GM04504 (cell line): ENCODE measurements around the gene GSTT2.
A peak's percentile ranks its signal among the peaks of the same experiment; 100 is the strongest.
"Not testable (repeated sequence)": the region's sequence is repeated elsewhere in the genome, so short reads cannot be mapped to it uniquely, and the experiment has no call there.

Source experiments
- DNase-seq: peaks from one replicate; pipeline ENCODE4 v3.0.0-alpha.2; 2012; ENCODE audit warnings: low read depth

The GSTT2 gene

DNA sequence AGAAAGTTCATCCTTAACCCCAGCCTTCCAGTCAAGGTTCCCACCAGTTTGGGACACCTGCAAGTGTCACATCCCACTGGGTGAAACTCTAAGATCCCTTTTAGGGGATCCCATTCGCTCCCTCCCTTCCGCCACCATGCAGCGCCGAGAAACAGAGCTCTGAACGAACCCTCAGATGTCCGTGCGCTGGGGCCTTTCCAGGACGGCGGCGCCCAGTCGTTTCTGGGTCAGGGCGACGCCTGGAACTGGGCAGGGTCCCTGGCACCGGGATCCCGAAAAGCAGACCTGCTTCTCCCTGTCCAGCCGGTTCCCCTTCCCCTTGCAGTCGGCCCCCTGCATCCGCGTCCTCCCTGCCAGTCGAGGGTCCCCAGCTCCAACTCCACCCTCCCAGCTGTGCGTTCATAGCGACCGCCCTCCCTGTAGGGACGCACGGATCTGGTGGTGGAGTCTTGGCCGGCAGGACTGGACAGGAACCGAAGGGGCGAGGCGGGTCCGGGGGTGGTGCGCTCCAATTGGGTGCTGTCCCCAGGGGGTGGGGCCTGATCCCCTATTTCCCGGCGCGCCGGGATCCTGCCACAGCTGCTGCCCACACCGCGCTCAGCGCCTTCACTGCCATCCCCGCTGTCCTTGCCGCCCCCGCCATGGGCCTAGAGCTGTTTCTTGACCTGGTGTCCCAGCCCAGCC, at the start of gene GSTT2:
TSS of gene GSTT2 (plus strand) at position 578 of the 684 bp plus-strand sequence.
- DNase-seq: not testable (repeated sequence)

- no peak for DNase-seq
These were observed 41.5 kb upstream of the GSTT2 start for GRCh38 chr22:23938328-23939016.

GRCh38 chr22:23939017-23939357, 40.9 kb upstream of the GSTT2 start:
- DNase-seq: no peak

- not testable (repeated sequence) for DNase-seq
These were observed 39.8 kb upstream of the GSTT2 start for GRCh38 chr22:23940166-23940565.

- not testable (repeated sequence) for DNase-seq
These were observed 32.5 kb upstream of the GSTT2 start for GRCh38 chr22:23947391-23947790.

DNA sequence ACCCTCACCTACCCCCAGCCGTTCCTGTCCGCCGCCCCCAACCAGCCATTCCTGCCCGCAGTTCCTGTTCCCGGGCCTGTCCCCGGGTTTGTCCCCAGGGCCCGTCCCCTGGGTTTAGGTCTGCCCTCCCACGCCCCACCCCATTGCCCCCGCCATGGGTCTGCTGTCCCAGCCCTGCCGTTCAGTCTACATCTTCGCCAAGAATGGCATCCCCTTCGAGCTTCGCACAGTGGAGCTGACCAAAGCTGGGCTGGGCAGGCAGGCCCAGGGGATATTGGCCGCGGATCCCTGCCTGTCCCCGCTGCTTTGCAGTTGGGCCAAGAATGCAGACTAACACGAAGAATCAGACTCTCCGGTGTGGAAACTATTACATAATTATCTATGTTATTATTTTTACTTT, 30.2 kb upstream of the GSTT2 start:
- not testable (repeated sequence) for DNase-seq

- DNase-seq: not testable (repeated sequence)
These were observed 28.6 kb upstream of the GSTT2 start for GRCh38 chr22:23951383-23951782.

DNA sequence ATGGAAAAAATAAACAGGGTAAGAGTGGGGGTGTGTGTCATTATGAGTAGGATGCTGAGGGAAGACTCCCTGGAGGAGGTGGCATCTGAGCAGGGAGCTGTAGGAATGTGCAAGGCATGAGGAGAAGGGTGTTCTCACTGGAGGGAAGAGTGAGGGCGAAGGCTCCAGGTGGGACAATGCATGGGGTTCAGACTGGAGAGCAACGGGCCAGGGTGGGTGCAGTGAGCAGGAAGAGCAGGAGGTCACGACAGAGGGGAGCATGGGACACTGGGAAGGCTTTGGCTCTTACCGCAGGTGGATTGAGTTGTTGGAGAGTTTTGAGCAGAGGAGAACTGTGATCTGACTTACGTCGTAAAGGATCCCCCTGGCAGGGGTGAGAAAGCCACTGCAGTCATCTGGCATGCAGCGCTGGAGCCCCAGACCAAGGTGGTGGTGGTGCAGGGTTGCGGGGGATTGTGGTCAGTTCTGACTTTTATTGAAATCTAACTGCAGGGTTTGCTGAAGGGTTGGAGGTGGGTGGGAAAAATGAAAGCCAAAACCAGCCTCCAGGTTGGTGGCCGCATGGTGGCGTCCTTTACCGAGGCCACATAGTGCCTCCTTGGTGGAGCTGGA, 27.0 kb upstream of the GSTT2 start:
- not testable (repeated sequence) for DNase-seq

DNA sequence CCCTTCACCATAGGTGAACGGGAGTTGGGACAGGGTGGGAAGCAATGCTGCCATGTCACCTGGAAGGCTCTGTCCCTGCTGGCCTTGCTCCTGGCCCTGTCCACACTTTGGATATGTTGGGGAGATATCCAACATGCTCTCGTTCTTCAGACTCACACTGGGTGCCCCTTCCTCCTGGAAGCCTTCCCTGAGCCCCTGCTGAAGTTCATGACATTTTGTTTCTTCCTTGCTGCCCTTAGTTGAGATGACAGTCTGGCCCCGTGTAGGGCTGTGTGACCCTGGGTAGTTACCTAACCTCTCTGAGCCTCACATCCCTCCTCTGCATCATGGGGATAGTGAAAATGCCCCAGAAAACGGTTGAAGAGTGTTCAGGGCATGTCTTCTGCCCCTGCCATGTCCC, 26.4 kb upstream of the GSTT2 start:
- DNase-seq: not testable (repeated sequence)

GRCh38 chr22:23954193-23954990, 25.5 kb upstream of the GSTT2 start:
- DNase-seq: not testable (repeated sequence)

DNA sequence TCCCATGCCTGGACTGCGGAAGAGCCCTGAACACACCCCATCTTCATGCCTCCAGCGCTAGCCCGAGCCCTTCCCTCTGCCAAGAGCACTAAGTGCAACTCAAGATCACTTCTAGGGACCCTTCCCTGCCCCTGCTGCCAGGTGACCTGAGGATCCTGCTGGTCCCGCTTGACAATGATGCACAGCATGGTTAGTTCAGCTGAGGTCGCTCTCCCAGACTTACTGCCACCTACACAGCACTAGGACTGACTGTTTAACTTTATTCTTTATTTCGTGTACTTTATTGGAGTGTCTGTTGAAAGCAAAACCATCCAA, 25.0 kb upstream of the GSTT2 start:
- not testable (repeated sequence) for DNase-seq

- DNase-seq: not testable (repeated sequence)
These were observed 24.0 kb upstream of the GSTT2 start for GRCh38 chr22:23955886-23956285.

DNA sequence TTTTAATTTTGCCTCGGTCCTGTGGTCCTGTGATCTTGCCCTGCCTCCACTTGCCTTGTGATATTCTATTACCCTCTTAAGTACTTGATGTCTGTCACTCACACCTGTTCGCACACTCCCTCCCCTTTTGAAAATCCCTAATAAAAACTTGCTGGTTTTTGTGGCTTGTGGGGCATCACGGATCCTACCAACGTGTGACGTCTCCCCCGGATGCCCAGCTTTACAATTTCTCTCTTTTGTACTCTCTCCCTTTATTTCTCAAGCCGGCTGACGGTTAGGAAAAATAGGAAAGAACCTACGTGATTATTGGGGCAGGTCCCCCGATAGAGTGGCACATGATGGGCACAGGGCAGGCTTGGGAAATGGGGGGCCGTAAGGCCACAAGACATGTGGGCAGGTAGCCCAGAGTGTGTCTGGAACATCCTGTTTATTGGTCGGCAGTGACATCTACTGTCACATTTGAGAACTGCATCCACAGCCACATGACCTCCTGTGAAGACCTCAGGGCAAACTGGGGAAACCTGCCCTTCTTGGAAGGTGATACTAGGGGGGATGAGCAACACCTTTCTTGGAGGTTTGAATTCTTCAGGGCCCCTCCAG, 23.5 kb upstream of the GSTT2 start:
- peak; percentile 26 for DNase-seq

GRCh38 chr22:23961084-23961771, 18.7 kb upstream of the GSTT2 start, which contains the start of gene GSTT2B:
Gene GSTT2B (minus strand): TSS chr22:23961195. CDS start chr22:23961131, 64 bp downstream.
- DNase-seq: not testable (repeated sequence)

GRCh38 chr22:23966094-23966493, 13.8 kb upstream of the GSTT2 start:
- not testable (repeated sequence) for DNase-seq

- DNase-seq: not testable (repeated sequence)
These were observed 13.4 kb upstream of the GSTT2 start, which contains the start of gene DDTL for GRCh38 chr22:23966568-23966967. Gene DDTL (plus strand): TSS chr22:23966888. CDS start chr22:23966915, 27 bp downstream.

DNA sequence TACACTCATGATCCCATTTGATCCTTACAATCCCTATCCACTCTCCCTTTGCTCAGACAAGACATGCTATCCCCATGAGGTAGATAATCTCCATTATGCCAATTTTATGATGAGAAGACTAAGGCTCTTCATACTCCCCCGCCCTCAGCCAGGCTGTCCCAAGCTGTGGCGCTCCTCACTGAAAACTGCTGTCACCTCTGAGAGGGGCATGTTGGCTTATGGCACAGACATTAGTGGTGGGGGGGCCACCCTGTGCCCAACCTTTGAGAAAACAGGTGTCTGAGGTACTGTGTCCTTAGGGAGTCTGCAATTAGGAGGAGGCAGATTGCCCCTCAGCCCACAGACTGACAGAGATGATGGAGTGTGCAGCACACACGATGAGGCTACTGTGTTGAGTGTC, 10.9 kb upstream of the GSTT2 start:
- no peak for DNase-seq

GRCh38 chr22:23970201-23970641, 9.7 kb upstream of the GSTT2 start:
- DNase-seq: no peak

- DNase-seq: no peak
These were observed 9.0 kb upstream of the GSTT2 start for GRCh38 chr22:23970816-23971486.

GRCh38 chr22:23971927-23972326, 8.0 kb upstream of the GSTT2 start:
- not testable (repeated sequence) for DNase-seq

DNA sequence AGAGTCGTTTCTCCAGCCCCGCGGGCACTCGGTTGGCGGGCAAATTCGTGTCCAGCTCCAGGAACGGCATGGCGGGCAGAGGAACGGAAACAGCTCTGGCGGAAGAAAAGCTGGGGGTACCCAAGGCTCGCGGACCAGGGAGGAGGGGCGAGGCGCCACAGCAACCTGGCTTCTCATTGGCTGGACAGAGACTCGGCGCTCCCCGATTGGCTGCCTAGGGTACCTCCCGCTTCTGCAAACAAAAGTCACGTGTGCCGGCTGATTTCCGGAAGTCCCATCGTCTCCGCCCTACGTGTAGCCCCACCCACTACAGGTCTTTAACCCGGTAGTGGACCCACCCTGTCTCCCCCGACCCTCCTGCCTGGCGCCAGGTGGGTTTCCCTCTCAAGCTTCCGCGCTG, 5.6 kb upstream of the GSTT2 start, which contains the start of gene DDT:
TSS of gene DDT (minus strand) at position 97 of the 400 bp plus-strand sequence. CDS start at position 70, 27 bp downstream.
- DNase-seq: not testable (repeated sequence)
